Fibroblast of skin of left biceps (primary cell): Measurements from ENCODE around the gene DNHD1.
"Not testable (repeated sequence)": the region's sequence is repeated elsewhere in the genome, so short reads cannot be mapped to it uniquely, and the experiment has no call there.

Experiments used
- DNase-seq, 2 experiments: peaks; one replicate each; pipeline ENCODE4 v3.0.0-alpha.2; 2013; ENCODE audit warnings: low read depth in 2 of 2

The DNHD1 gene

DNA sequence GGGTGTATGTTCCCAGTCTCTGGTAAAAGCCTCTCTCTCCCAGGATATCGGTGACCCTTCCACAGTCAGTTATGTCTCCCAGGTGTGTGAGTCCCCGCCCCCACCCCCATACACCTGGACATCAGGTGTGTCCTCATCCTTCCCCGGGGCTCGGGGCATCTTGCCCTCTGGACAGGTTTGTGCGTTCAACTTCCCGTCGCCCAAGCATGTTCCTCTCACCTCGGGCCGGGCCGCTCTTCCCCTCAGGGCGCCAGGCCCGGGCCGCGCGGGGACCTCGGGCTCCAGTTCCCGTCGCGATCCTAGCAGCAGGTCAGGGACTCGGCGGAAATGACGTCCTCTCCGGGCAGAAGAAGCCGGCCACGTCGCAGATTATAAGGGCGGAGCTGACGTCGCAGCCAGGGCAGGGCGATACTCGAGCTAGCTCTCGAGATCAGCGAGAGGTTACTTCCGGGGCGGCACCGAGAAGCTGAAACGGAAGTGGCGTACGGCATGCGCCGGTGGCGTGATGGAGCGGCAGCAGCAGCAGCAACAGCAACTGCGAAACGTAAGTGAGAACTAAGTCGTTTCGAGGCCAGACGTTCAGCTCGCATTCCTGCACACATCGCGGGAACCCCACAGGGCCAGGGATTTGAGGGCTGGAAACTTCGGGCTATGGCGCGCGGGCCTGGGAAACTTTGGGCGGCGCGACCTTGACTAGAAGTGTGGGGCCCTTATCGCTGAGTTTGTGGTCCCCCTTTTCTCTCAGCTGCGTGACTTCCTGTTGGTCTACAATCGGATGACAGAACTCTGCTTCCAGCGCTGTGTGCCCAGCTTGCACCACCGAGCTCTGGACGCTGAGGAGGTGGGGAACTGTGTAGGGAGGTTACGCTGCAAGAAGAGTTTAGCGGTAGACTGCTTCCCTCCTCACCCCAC, 15.8 kb upstream of the DNHD1 start, which contains the start of the genes ARFIP2 and TIMM10B:
ARFIP2 (minus strand) TSS at position 320 of the 912 bp plus-strand sequence. CDS start 910 bp downstream, outside the sequence.
TIMM10B (plus strand) TSS at position 490 of the 912 bp plus-strand sequence; CDS start at position 506, 16 bp downstream.
- peak; percentile 89 to 93 for DNase-seq

GRCh38 chr11:6481924-6482275, 15.2 kb upstream of the DNHD1 start:
- DNase-seq, result no peak

DNA sequence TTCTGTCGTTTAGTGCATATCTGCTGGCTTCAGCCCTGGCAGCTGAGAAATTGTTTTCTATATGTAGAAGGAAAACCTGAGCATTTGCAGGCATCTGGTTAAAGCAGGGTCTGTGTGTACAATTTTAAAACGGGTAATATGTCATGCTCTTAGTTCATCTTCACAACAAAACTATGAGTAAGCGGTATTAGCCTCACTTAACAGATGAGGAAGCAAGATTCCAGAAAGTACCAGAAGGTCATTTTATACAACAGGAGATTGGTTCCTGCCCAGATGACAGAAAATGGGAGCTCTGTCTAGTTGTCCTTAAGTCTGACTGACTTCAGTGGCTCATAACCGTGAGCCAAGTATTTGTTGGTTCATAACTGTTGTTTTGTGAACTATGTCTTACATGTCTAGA, 14.6 kb upstream of the DNHD1 start:
- DNase-seq, result no peak

- DNase-seq, result no peak
Observed at GRCh38 chr11:6483015-6483414, 14.1 kb upstream of the DNHD1 start.

- no peak for DNase-seq
Observed at GRCh38 chr11:6485661-6486060, 11.4 kb upstream of the DNHD1 start.

GRCh38 chr11:6486256-6486655, 10.8 kb upstream of the DNHD1 start:
- no peak for DNase-seq

GRCh38 chr11:6486938-6487337, 10.1 kb upstream of the DNHD1 start:
- no peak for DNase-seq

DNA sequence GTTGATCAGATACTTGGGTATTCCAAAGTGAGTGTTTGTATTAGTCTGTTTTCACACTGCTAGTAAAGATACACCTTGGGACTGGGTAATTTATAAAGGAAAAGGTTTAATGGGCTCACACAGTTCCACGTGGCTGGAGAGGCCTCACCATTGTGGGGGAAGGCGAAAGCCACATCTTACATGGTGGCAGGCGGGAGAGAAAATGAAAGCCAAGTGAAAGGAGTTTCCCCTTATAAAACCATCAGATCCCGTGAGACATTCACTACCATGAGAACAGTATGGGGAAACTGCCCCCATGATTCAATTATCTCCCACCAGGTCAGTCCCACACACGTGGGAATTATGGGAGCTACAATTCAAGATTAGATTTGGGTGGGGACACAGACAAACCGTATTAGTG, 8.7 kb upstream of the DNHD1 start:
- DNase-seq, result no peak

- no peak for DNase-seq
Observed at GRCh38 chr11:6488821-6489220, 8.3 kb upstream of the DNHD1 start.

GRCh38 chr11:6489306-6489705, 7.8 kb upstream of the DNHD1 start:
- no peak for DNase-seq

DNA sequence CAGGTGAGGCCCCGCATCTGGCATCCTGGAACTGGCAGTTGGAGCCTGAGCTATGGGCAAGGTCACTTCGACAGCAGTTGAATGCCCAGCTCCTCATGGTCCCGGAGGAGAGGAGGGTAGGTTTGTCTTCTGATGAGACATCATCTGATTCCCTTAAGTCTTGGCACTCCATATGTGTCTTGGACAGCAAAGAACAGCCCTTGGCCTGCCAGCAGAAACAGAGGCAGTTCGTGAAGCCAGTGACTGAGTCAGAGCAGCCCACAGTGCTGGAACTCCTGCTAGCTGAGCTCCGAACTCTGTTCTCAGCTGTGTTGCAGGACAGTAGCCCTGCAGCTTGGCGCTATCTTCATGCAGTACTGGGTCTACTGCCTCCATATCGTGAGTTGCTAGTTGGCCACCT, 1.0 kb downstream of the DNHD1 start:
- no peak for DNase-seq

GRCh38 chr11:6498544-6498943, 1.5 kb downstream of the DNHD1 start:
- DNase-seq, result no peak

DNA sequence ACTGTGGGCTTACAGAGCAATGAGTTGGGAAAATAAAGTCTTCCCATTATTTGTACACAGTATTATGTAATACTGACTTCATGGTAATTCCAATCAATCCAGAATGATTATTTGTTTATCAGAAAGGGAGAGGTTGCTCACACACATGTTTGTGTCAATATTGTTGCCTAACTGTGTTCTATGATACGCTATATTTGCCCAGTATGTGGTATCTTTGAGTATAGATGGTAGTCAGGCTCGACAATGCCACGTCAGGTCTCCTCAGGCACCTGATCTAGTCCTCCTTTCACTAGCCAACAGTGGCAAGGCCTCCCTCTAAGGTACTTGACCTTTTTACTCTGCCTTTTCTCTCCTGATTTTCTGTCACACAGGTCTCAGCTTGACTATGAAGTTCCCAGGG, 5.3 kb downstream of the DNHD1 start:
- DNase-seq, result no peak

GRCh38 chr11:6504166-6504565, 7.1 kb downstream of the DNHD1 start:
- DNase-seq, result no peak

DNA sequence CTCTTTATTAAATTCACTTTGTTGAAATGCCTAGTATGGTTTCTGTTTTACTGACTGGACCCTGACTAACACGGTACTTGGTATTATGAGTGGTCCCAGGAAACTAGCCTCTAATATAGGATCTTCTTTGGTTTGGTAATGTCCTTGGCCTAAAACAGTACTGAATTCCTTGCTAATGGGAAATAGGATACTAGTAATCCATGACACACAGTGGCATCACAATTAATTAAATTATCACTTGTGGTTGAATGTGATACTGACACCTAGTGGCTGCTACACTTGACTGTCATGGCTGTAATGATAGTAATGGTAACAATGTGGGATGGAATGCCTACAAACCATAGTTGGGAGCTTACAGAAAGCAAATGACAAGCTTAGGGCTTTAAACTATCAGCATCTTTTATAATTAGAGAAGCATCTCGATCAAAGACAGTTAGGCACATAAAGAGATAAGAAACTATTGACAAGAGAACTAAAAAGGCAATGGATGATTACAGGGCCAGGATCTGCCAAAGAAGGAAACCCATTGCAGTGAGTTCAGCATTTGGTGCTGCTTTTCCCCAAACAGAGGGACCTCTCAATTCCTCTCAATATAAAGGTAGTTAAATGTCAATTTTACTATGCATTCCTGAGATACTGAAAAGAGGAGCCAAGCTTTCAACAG, 8.6 kb downstream of the DNHD1 start:
- peak; percentile 17 to 27 for DNase-seq

DNA sequence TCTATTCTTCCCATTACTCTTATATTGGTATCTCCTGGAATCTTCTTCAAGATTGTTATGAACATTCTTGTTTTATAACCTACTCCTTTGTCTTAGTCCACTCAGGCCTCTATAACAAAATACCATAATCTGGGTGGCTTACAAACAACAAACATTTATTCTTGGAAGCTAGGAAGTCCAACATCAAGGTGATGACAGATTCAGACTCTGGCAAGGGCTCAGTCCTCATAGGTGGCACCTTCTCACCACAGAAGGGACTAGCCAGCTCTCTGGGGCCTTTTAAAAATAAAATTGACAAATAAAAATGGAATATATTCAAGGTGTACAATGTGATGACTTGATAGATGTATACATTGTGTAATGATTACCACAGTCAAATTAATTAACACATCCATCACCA, 19.8 kb downstream of the DNHD1 start:
- no peak for DNase-seq

- DNase-seq, result no peak
Observed at GRCh38 chr11:6520265-6520664, 23.2 kb downstream of the DNHD1 start.

DNA sequence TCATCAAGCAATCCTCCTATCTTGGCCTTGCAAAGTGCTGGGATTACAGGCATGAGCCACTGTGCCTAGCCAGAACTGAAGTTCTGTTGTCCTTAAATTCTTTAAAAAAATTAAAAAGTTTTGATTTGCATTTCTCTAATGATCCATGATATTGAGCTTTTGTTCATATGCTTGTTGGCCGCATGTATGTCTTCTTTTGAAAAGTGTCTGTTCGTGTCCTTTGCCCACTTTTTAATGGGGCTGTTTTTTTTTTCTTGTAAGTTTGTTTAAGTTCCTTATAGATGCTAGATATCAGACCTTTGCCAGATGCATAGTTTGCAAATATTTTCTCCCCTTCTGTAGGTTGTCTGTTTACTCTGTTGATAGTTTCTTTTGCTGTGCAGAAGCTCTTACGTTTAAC, 24.9 kb downstream of the DNHD1 start:
- DNase-seq, result not testable (repeated sequence)

GRCh38 chr11:6523253-6523652, 26.2 kb downstream of the DNHD1 start:
- peak; percentile 26 to 33 for DNase-seq

- DNase-seq, result no peak
Observed at GRCh38 chr11:6526411-6527135, 29.5 kb downstream of the DNHD1 start.

GRCh38 chr11:6529266-6529665, 32.2 kb downstream of the DNHD1 start:
- DNase-seq, result no peak

GRCh38 chr11:6530848-6531247, 33.8 kb downstream of the DNHD1 start:
- no peak for DNase-seq
